Body of pancreas (tissue), 4 donors: ENCODE data around the gene FAH. TPM values are rescaled to one million over a fixed set of nuclear protein-coding genes. Genes with fewer than 3 reads are reported as not detected.

Source experiments
- ATAC-seq: fragments of 150-250 bp; one replicate; pipeline ENCODE4 v1.9.1; 2016
- DNase-seq, 4 donors: peaks; one replicate each; pipeline ENCODE4 v3.0.0-alpha.2; 2019
- H3K27ac ChIP-seq, 4 donors: fragments of 200-600 bp; sonication (generic); 1 replicate in 3 of 4; 2 replicates in 1 of 4; pipeline versions ENCODE4 v1.5.1 to v1.6.1; 2016 to 2019; ENCODE audit warnings: mild to moderate bottlenecking in 1 of 4, mixed read lengths in 1 of 4, moderate library complexity in 1 of 4
- H3K27me3 ChIP-seq, 2 donors: fragments of 200-600 bp; sonication (generic); one replicate each; pipeline ENCODE4 v1.6.0; 2016; ENCODE audit warnings: mild to moderate bottlenecking in 1 of 2
- H3K36me3 ChIP-seq, 2 donors: fragments of 200-600 bp; sonication (generic); replicated peaks in 1 of 2; 2 replicates each; pipeline ENCODE4 v1.5.1; 2016; ENCODE audit warnings: low read depth in 2 of 2; ENCODE audit not compliant: insufficient read depth in 1 of 2
- H3K4me1 ChIP-seq: fragments of 200-600 bp; sonication (generic); one replicate; pipeline ENCODE4 v1.6.0; 2016
- H3K4me3 ChIP-seq, 2 donors: fragments of 200-600 bp; sonication (generic); 1 replicate in 1 of 2; 2 replicates in 1 of 2; pipeline ENCODE4 v1.5.1; 2016 to 2019
- H3K9me3 ChIP-seq, 3 donors: fragments of 200-600 bp; sonication (generic); 1 replicate in 2 of 3; 2 replicates in 1 of 3; pipeline ENCODE4 v1.5.1; 2016
- CTCF ChIP-seq, 7 experiments: fragments of 450-650 bp in 4 of 7; fragments of 200-600 bp in 3 of 7; sonication (generic) in 3 of 7; IDR thresholded peaks; one replicate each; pipeline ENCODE4 v1.5.1; 2016 to 2019; ENCODE audit warnings: antibody characterized with exemption in 7 of 7
- POLR2A ChIP-seq, 3 donors: fragments of 450-650 bp; IDR thresholded peaks; one replicate each; pipeline ENCODE4 v1.6.1; 2016; ENCODE audit warnings: antibody characterized with exemption in 3 of 3, mild to moderate bottlenecking in 2 of 3
- WGBS, 2 donors: methylation state at CpG; one replicate each; pipeline ENCODE4 v1.1.5; 2017; 5-methylcytosine and 5-hydroxymethylcytosine counted together
- intact Hi-C: fragments of 100-400 bp; cut with DNase I; formaldehyde crosslinking; loops from one replicate; pipeline ENCODE4 v1.15.1; 2023
- total RNA-seq, 2 donors: library from RNA; depleted of rRNA; stranded (reverse); fragments of >200 nt; gene quantifications; one replicate each; pipeline ENCODE4 v1.1.0, GENCODE V29; 2016

FAH gene
- total RNA-seq, 2 donors from 2014 or later, result 8.8 to 31.0 TPM

DNA sequence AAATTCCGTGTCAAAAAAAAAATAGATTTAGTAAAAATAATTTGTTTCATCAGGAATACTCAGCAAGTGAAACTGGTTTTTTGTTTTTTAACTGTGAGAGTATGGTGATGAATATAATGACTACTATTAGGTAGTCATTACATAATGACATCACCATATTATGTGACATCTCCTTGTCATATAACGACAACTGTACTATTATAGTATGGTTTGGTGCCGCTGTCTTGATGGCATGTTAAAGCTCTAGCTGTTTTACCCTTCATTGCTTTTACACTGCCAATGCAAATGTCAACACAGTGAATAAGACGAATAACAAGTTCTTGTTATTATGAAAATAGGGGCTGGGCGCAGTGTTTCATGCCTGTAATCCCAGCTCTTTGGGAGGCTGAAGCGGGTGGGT is 45.6 kb upstream of the FAH start:
- ATAC-seq (no peak), DNase-seq (no peak)
- Histone ChIP-seq H3K27me3 (no peaks in the 10 kb centered on the region), H3K36me3 (no peaks in the 10 kb centered on the region), H3K4me3 (no peak overlapping the region), H3K27ac (no peak overlapping the region), H3K4me1 (peaks cover 14% of the 10 kb centered on the region), H3K9me3 (no peaks in the 10 kb centered on the region)
- WGBS, 2 donors, result 91 to 92% methylated on average over 6 of the region's 6 CpGs
- no peak for TF ChIP-seq POLR2A (IDR thresholded peaks at IDR 0.05)
- no peak for TF ChIP-seq CTCF (IDR thresholded peaks at IDR 0.05)
- intact Hi-C loops, result no loop called here

DNA sequence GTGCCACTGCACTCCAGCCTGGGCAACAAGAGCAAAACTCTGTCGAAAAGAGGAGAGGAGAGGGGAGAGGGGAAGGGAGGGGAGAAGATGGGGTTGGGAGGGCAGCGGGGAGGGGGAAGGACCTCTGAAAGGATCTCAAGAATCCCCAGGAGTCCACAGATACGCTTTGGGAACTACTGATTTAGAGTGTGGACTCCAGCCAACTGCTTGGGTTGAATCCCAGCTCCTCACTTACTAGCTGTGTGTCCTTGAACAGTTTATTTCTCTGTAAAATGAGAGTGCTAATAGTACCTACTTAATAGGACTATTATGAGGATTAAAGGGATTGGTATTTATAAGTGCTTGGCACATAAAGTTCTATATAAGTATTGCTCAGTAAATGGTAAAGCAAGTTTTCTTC is 45.0 kb upstream of the FAH start:
- Histone ChIP-seq H3K9me3 (no peaks in the 10 kb centered on the region), H3K27me3 (no peaks in the 10 kb centered on the region), H3K4me3 (no peak overlapping the region), H3K36me3 (no peaks in the 10 kb centered on the region), H3K4me1 (peaks cover 14% of the 10 kb centered on the region), H3K27ac (no peak overlapping the region)
- 41 to 79% methylated on average over 2 to 3 of the region's 3 CpGs for WGBS, 2 donors
- intact Hi-C loops, result no loop called here
- DNase-seq (no peak), ATAC-seq (no peak)
- TF ChIP-seq POLR2A (IDR thresholded peaks at IDR 0.05), result no peak
- no peak for TF ChIP-seq CTCF (IDR thresholded peaks at IDR 0.05)

GRCh38 chr15:80109388-80109787 is 43.4 kb upstream of the FAH start:
- Histone ChIP-seq H3K27me3 (no peaks in the 10 kb centered on the region), H3K4me3 (no peak overlapping the region), H3K9me3 (no peaks in the 10 kb centered on the region), H3K27ac (no peak overlapping the region), H3K36me3 (no peaks in the 10 kb centered on the region), H3K4me1 (peaks cover 13% of the 10 kb centered on the region)
- no peak for ATAC-seq
- intact Hi-C loops, result no loop called here
- 86 to 90% methylated on average over 3 of the region's 3 CpGs for WGBS, 2 donors
- TF ChIP-seq POLR2A (IDR thresholded peaks at IDR 0.05) (no peak), CTCF (IDR thresholded peaks at IDR 0.05) (no peak)
- DNase-seq, result no peak

GRCh38 chr15:80110920-80111319 is 41.9 kb upstream of the FAH start:
- no peaks in the 10 kb centered on the region for H3K9me3 ChIP-seq
- H3K27me3 ChIP-seq, result no peaks in the 10 kb centered on the region
- H3K27ac ChIP-seq, result no peak overlapping the region
- DNase-seq, result no peak
- no peak for TF ChIP-seq CTCF (IDR thresholded peaks at IDR 0.05)
- TF ChIP-seq POLR2A (IDR thresholded peaks at IDR 0.05), result no peak
- H3K4me1 ChIP-seq, result peaks cover 10% of the 10 kb centered on the region
- no peak overlapping the region for H3K4me3 ChIP-seq
- no peak for ATAC-seq
- intact Hi-C loops, result no loop called here
- no peaks in the 10 kb centered on the region for H3K36me3 ChIP-seq

- intact Hi-C loops, result no loop called here
- Histone ChIP-seq H3K27ac (no peak overlapping the region), H3K27me3 (no peaks in the 10 kb centered on the region), H3K36me3 (no peaks in the 10 kb centered on the region), H3K4me3 (no peak overlapping the region), H3K9me3 (no peaks in the 10 kb centered on the region), H3K4me1 (peaks cover 7% of the 10 kb centered on the region)
- WGBS, 2 donors, result 40 to 44% methylated on average over 4 of the region's 4 CpGs
- no peak for TF ChIP-seq POLR2A (IDR thresholded peaks at IDR 0.05)
- no peak for TF ChIP-seq CTCF (IDR thresholded peaks at IDR 0.05)
- DNase-seq (no peak), ATAC-seq (no peak)
Observed at GRCh38 chr15:80114114-80114513, 38.7 kb upstream of the FAH start.
